Karpas-422 (cell line): ENCODE results near the gene BRD1. TPM values are rescaled to one million over a fixed set of nuclear protein-coding genes. Genes with fewer than 3 reads are reported as not detected.

ENCODE experiments used
- DNase-seq: peaks from one replicate; pipeline ENCODE4 v3.0.0-alpha.2; 2015
- H2AFZ ChIP-seq: fragments of 200-600 bp; sonication (generic); 2 replicates; pipeline ENCODE4 v1.6.1; 2014; ENCODE audit warnings: antibody characterized with exemption, low read length, mixed read lengths
- H3K27ac ChIP-seq: fragments of 200-600 bp; sonication (generic); 2 replicates; pipeline ENCODE4 v1.5.1; 2014; ENCODE audit warnings: mild to moderate bottlenecking, low read length, moderate library complexity
- H3K27me3 ChIP-seq: fragments of 200-600 bp; sonication (generic); 2 replicates; pipeline ENCODE4 v1.6.1; 2014; ENCODE audit warnings: low read length, mixed read lengths
- H3K36me3 ChIP-seq: fragments of 200-600 bp; sonication (generic); 2 replicates; pipeline ENCODE4 v1.6.1; 2014; ENCODE audit warnings: low read length, mixed read lengths; ENCODE audit not compliant: insufficient read depth
- H3K4me1 ChIP-seq: fragments of 200-600 bp; sonication (generic); 2 replicates; pipeline ENCODE4 v1.6.1; 2014; ENCODE audit warnings: mild to moderate bottlenecking, low read length, mixed read lengths
- H3K4me2 ChIP-seq: fragments of 200-600 bp; sonication (generic); 2 replicates; pipeline ENCODE4 v1.6.1; 2014; ENCODE audit warnings: low read length, low read depth, mild to moderate bottlenecking; ENCODE audit not compliant: poor library complexity, severe bottlenecking
- H3K4me3 ChIP-seq: fragments of 200-600 bp; sonication (generic); 2 replicates; pipeline ENCODE4 v1.5.1; 2014; ENCODE audit warnings: mild to moderate bottlenecking, antibody characterized with exemption, low read length, mixed read lengths
- H3K79me2 ChIP-seq: fragments of 200-600 bp; sonication (generic); 2 replicates; pipeline ENCODE4 v1.6.1; 2014; ENCODE audit warnings: mild to moderate bottlenecking, low read length, mixed read lengths
- H3K9ac ChIP-seq: fragments of 200-600 bp; sonication (generic); 2 replicates; pipeline ENCODE4 v1.6.0; 2014; ENCODE audit warnings: low read length
- H3K9me2 ChIP-seq: fragments of 200-600 bp; sonication (generic), shearing (Covaris generic); replicated peaks from 2 replicates; pipeline ENCODE4 v1.6.0; 2014; ENCODE audit warnings: mild to moderate bottlenecking, low read length, moderate library complexity; ENCODE audit not compliant: insufficient read depth
- H3K9me3 ChIP-seq: fragments of 300-700, 200-600 bp; sonication (generic); 2 replicates; pipeline ENCODE4 v1.6.1; 2014; ENCODE audit warnings: low read length, mixed read lengths
- H4K20me1 ChIP-seq: fragments of 200-600 bp; sonication (generic); 2 replicates; pipeline ENCODE4 v1.6.1; 2014; ENCODE audit warnings: mild to moderate bottlenecking, antibody characterized with exemption, low read length, low read depth; ENCODE audit not compliant: insufficient read depth
- total RNA-seq: library from RNA; depleted of rRNA; stranded (reverse); fragments of >200 nt; shearing (Covaris generic); gene quantifications from 2 replicates; pipeline ENCODE4 v1.2.3, GENCODE V29; 2014; ENCODE audit warnings: low replicate concordance

The BRD1 gene
- total RNA-seq, 1 experiment from 2014 or later = 16.0 TPM

- no peaks in the 10 kb centered on the region for H3K27me3 ChIP-seq
- H3K79me2 ChIP-seq = no peaks in the 10 kb centered on the region
- H3K4me3 ChIP-seq = no peak overlapping the region
- H2AFZ ChIP-seq = no peak overlapping the region
- no peaks in the 10 kb centered on the region for H3K4me1 ChIP-seq
- H3K9ac ChIP-seq = no peak overlapping the region
- no peak overlapping the region for H3K27ac ChIP-seq
- H3K36me3 ChIP-seq = peaks cover 4% of the 10 kb centered on the region; the same call in 1 of the 2 replicates
- no peaks in the 10 kb centered on the region for H3K9me2 ChIP-seq
- no peaks in the 10 kb centered on the region; the same call in 1 of the 2 replicates for H3K9me3 ChIP-seq
- no peak for DNase-seq
- 0 out of 2 replicates have a peak, but pooled peaks cover 7% of the 10 kb centered on the region for H4K20me1 ChIP-seq
- H3K4me2 ChIP-seq = no peak overlapping the region
These were observed 56.2 kb downstream of the BRD1 start for GRCh38 chr22:49771266-49772065.

GRCh38 chr22:49770547-49771265, 57.0 kb downstream of the BRD1 start:
- Histone ChIP-seq H4K20me1 (0 out of 2 replicates have a peak, but pooled peaks cover 4% of the 10 kb centered on the region), H3K9me2 (no peaks in the 10 kb centered on the region), H3K4me3 (no peak overlapping the region), H3K36me3 (peaks cover 4% of the 10 kb centered on the region; the same call in 1 of the 2 replicates), H3K4me1 (no peaks in the 10 kb centered on the region), H3K79me2 (no peaks in the 10 kb centered on the region), H3K27ac (no peak overlapping the region), H2AFZ (no peak overlapping the region), H3K9ac (no peak overlapping the region), H3K4me2 (no peak overlapping the region), H3K9me3 (no peaks in the 10 kb centered on the region; the same call in 1 of the 2 replicates), H3K27me3 (no peaks in the 10 kb centered on the region)
- no peak for DNase-seq

- Histone ChIP-seq H3K27ac (no peak overlapping the region), H4K20me1 (0 out of 2 replicates have a peak, but pooled peaks cover 4% of the 10 kb centered on the region), H3K4me2 (no peak overlapping the region), H3K36me3 (peaks cover 4% of the 10 kb centered on the region; the same call in 1 of the 2 replicates), H2AFZ (no peak overlapping the region), H3K9ac (no peak overlapping the region), H3K27me3 (no peaks in the 10 kb centered on the region), H3K9me2 (no peaks in the 10 kb centered on the region), H3K4me1 (no peaks in the 10 kb centered on the region), H3K4me3 (no peak overlapping the region), H3K79me2 (no peaks in the 10 kb centered on the region), H3K9me3 (no peaks in the 10 kb centered on the region; the same call in 1 of the 2 replicates)
- DNase-seq = no peak
These were observed 57.8 kb downstream of the BRD1 start for GRCh38 chr22:49769691-49770546.

- H3K27me3 ChIP-seq = no peaks in the 10 kb centered on the region
- no peaks in the 10 kb centered on the region for H3K4me1 ChIP-seq
- no peaks in the 10 kb centered on the region for H3K9me2 ChIP-seq
- H3K4me2 ChIP-seq = no peak overlapping the region
- H3K27ac ChIP-seq = no peak overlapping the region
- no peaks in the 10 kb centered on the region for H3K79me2 ChIP-seq
- H3K4me3 ChIP-seq = no peak overlapping the region
- H2AFZ ChIP-seq = no peak overlapping the region
- no peak for DNase-seq
- peaks cover 4% of the 10 kb centered on the region; the same call in 1 of the 2 replicates for H3K36me3 ChIP-seq
- no peak overlapping the region for H3K9ac ChIP-seq
- H3K9me3 ChIP-seq = no peaks in the 10 kb centered on the region; the same call in 1 of the 2 replicates
- 0 out of 2 replicates have a peak, but pooled peaks cover 4% of the 10 kb centered on the region for H4K20me1 ChIP-seq
These were observed 58.6 kb downstream of the BRD1 start for GRCh38 chr22:49768951-49769690.

- DNase-seq = no peak
- no peak overlapping the region for H2AFZ ChIP-seq
- no peak overlapping the region for H3K4me2 ChIP-seq
These were observed 59.4 kb downstream of the BRD1 start for GRCh38 chr22:49768077-49768910.

GRCh38 chr22:49767355-49768062, 60.2 kb downstream of the BRD1 start:
- Histone ChIP-seq H3K4me3 (no peak overlapping the region), H3K9me2 (no peaks in the 10 kb centered on the region)
- peak; percentile 78 for DNase-seq

More at GRCh38 chr22:49768077-49768910, 59.4 kb downstream of the BRD1 start:
- Histone ChIP-seq H3K4me1 (no peaks in the 10 kb centered on the region), H3K27me3 (no peaks in the 10 kb centered on the region), H3K9ac (no peak overlapping the region), H4K20me1 (0 out of 2 replicates have a peak, but pooled peaks cover 4% of the 10 kb centered on the region), H3K9me2 (no peaks in the 10 kb centered on the region), H3K4me3 (no peak overlapping the region), H3K36me3 (no peaks in the 10 kb centered on the region), H3K27ac (no peak overlapping the region), H3K79me2 (no peaks in the 10 kb centered on the region), H3K9me3 (no peaks in the 10 kb centered on the region; the same call in 1 of the 2 replicates)

More at GRCh38 chr22:49767355-49768062, 60.2 kb downstream of the BRD1 start:
- no peaks in the 10 kb centered on the region for H3K27me3 ChIP-seq
- no peaks in the 10 kb centered on the region for H3K79me2 ChIP-seq
- H3K27ac ChIP-seq = no peak overlapping the region
- H4K20me1 ChIP-seq = 0 out of 2 replicates have a peak, but pooled peaks cover under 1% of the 10 kb centered on the region
- no peaks in the 10 kb centered on the region for H3K36me3 ChIP-seq
- no peak overlapping the region for H3K4me2 ChIP-seq
- no peak overlapping the region for H3K9ac ChIP-seq
- no peaks in the 10 kb centered on the region for H3K4me1 ChIP-seq
- no peaks in the 10 kb centered on the region; the same call in 1 of the 2 replicates for H3K9me3 ChIP-seq
- no peak overlapping the region for H2AFZ ChIP-seq
